Hair follicle dermal papilla cell (primary cell): Measurements from ENCODE around the gene BEX2. TPM values are rescaled to one million over a fixed set of nuclear protein-coding genes. Genes with fewer than 3 reads are reported as not detected.

ENCODE experiments used
- small RNA-seq: library from RNA; depleted of rRNA; stranded (forward); fragments of <200 nt; gene quantifications from one replicate; pipeline ENCODE3, GENCODE V24; 2012
- total RNA-seq: library from RNA; depleted of rRNA; stranded (reverse); fragments of >200 nt; gene quantifications from 2 replicates; pipeline ENCODE4 v1.2.3, GENCODE V29; 2012

Gene BEX2
- 0.73 and 0.97 TPM in 2 replicates for total RNA-seq

DNA sequence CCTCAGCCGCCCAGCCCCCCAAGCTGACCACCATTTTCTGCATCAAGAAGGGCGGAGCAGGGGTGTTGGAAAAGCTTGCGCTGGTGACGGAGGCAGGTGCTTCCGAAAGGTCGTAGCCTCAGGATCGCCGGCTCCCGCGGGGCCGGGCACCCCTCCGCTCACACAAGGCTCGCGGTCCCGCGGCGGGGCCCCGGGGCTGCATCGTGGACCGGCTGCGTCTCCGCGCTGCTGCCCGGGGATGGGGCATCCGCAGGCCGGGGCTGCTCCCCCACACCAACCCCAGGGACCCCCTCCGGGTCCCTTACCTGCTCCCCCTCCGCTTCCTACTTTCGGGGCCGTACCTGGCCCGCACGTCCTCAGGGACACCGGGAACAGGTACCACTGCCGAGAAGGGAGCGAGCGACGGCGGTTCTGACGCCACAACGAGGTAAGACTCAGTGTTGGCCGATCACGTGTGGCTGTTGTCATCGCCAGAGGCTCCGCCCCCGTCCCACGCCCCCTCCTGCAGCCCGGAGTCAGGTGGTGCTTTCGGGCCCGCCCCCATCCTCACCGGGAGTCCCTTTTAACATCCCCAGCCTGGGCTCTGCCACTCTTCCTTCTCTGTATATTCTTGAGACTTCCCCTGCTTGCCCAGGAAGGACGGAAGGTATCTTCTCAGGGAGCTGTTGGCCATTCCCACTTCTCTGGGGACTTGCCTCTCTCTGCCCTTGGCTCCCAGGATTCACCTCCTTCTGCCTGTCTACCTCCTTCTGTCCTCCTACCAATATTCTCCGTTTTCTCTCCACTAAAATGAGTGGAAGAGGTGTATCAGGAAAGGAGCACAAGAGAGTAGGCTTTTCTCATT lies at the start of gene BEX2:
TSS of gene BEX2 (minus strand) at position 436 of the 844 bp plus-strand sequence. CDS start 1,014 bp downstream, outside the sequence.

DNA sequence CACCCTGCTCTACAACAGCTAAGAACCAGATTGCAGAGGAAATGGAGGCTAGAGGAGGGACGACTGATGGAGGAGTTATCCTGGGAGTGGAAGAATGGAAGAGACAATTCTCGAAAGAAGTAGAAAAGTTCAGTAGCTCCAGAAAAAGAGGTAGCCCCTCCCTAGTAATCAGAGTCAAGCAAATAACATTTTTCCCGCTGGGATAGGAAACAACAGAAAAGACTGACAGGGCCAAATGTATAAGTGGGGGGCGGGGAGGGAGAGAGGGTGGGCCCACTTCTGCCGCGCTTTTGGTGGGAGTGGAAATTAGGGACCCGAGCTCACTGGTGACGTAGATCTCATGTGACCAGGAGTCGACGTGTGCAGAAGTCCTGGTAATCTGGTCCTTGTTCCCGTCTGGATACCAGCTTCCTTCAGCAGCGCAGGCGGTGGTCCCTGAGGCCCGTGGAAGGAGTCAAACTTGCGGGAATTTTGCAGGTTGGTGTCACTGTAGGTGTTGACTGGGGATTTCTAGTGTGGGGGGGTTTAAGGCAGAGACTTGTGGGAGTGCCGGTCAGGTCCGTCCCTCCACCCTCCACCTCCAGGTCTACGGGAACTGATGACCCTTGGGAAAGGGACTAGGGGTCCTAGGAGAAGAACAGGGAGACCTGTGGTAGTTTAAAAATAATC lies 45.5 kb upstream of the BEX2 start, which contains the start of gene TCEAL9:
TSS of gene TCEAL9 (plus strand) at position 377 of the 669 bp plus-strand sequence. CDS start 1,179 bp downstream, outside the sequence.

DNA sequence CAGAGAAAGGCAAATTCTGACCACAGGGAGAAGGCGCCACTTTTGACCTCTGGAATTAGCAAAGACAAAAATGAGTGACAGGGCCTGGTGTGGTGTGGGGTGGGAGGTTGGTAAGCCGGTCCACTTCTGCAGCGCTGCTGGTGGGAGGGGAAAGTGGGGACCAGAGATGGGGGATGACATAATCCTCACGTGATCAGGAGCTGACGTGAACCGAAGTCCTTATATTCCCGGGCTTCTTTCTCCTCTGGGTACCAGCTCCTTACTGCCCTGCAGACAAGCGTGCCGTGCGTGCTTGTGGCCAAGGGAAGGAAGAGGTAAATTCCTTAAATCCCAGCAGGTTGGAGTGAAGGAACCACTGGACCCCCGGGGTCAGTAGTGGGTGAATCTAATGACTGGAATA lies 19.2 kb upstream of the BEX2 start, which contains the start of gene TCEAL7:
TSS of gene TCEAL7 (plus strand) at position 249 of the 400 bp plus-strand sequence. CDS start 1,165 bp downstream, outside the sequence.

DNA sequence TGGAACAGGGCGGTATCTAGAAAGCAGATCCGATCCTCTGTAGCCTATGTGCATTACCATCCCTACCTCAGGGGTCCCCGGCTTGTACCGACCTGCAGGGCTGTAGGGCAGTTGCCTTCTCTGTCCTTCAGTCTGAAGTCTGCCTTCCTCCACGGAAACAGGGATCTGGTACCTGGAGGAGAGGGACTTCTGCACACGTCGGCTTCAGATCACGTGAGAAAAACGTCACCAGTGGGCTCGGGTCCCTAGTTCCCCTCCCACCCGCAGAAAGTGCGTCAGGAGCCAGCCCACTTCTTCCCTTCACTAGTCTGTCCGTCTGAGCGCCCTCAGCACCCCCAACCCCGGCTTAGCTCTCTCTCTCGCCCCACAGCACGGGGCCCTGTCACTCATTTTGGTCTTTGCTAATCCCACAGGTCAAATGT lies 34.2 kb downstream of the BEX2 start, which contains the start of gene TCEAL5:
TSS of gene TCEAL5 (minus strand) at position 170 of the 422 bp plus-strand sequence. CDS start 2,187 bp downstream, outside the sequence.

Small RNAs within 50 kb of the gene (small RNA-seq; reads per million reads assigned to genes)
- gene Z92846.1 = not detected

Other genes with a start within 250 kb of the BEX2 start
- gene BEX1, start 246.8 kb downstream of the BEX2 start, total RNA-seq = 0.61 and 1.8 TPM in 2 replicates
- gene NXF3, start 217.8 kb downstream of the BEX2 start, total RNA-seq = not detected in 2 replicates
- 20.9 and 22.2 TPM in 2 replicates for gene BEX4, start 95.9 kb downstream of the BEX2 start, total RNA-seq
- 78.7 and 103 TPM in 2 replicates for gene TCEAL8, start 55.8 kb downstream of the BEX2 start, total RNA-seq
- gene TCEAL5, start 34.2 kb downstream of the BEX2 start, total RNA-seq = not detected in 2 replicates
- 21.3 and 23.6 TPM in 2 replicates for gene TCEAL7, start 19.2 kb upstream of the BEX2 start, total RNA-seq
- 56.1 and 65.6 TPM in 2 replicates for gene TCEAL9, start 45.5 kb upstream of the BEX2 start, total RNA-seq
- gene BEX3, start 65.5 kb upstream of the BEX2 start, total RNA-seq = 110 and 139 TPM in 2 replicates
- 0.12 and 0.32 TPM in 2 replicates for gene RAB40A, start 208.5 kb upstream of the BEX2 start, total RNA-seq